HG03039 (cell line): ENCODE measurements around the gene KIAA2012.
"Not testable (repeated sequence)": the region's sequence is repeated elsewhere in the genome, so short reads cannot be mapped to it uniquely, and the experiment has no call there.

Source experiments
- ATAC-seq: cut with Tn5 transposase; IDR thresholded peaks from one replicate; pipeline ENCODE4 v1.9.1; 2021; ENCODE audit warnings: mild to moderate bottlenecking, moderate library complexity; ENCODE audit not compliant: unreplicated experiment

KIAA2012 gene

GRCh38 chr2:202114291-202114690 is 41.2 kb downstream of the KIAA2012 start:
- no peak for ATAC-seq

DNA sequence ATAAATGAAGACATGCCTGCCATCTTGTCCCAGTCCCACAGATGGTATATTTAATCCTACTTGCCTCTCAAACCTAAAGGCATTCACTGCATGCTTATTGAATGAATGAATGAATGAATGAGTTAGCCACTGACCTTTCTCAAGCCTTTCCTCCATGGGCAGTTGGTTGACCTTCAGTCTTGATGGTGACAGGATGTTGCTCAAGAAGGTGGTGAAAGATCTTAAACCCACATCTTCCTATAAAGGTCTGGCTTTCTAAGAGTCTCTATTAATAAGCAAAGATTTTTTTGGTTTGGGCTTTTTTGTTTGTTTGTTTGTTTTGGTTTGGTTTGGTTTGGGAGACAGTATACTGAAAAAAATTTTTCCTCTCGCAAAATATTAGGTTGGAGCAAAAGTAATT is 41.7 kb downstream of the KIAA2012 start:
- no peak for ATAC-seq

GRCh38 chr2:202115479-202115971 is 42.5 kb downstream of the KIAA2012 start:
- no peak for ATAC-seq

- ATAC-seq, result no peak
Measured at GRCh38 chr2:202116691-202117090, 43.6 kb downstream of the KIAA2012 start.

- no peak for ATAC-seq
Measured at GRCh38 chr2:202118168-202118567, 45.1 kb downstream of the KIAA2012 start.

- no peak for ATAC-seq
Measured at GRCh38 chr2:202120828-202121227, 47.8 kb downstream of the KIAA2012 start.

GRCh38 chr2:202121532-202122162 is 48.6 kb downstream of the KIAA2012 start:
- no peak for ATAC-seq

- no peak for ATAC-seq
Measured at GRCh38 chr2:202122163-202122540, 49.1 kb downstream of the KIAA2012 start.

DNA sequence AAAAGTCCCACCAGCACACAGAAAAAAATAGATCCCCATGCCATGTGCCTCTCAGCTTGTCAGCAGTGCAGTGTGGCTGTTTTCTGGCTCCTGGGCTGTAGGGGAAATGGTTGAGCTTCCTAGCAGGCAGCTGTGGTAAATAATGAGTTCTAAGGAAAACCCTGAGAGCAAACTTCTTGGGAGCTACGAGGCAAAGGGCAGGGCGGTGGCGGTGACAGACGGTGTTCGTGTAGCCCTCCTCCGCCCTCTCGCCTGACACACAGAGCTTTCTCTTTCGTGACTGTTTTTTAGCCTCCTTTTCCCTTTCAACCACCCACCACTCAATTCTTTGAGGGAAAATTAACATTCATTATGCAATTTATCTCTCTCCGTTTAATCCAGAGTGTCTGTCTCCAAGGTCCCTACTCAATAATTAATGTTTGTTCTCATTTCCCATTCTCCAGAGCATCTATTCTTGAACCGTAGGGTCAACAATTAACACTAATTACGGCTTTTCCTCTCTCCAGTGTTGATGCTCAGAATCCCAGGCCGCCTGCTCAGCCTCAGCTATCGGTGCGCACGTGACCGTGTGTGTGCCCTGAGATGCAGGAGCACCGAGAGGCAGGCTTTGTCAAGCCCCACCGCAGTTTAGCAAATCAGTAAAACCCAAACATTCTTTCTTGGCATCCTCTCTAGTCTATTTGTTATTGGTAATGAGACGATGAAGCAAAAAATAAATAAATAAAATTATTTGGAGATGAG is 50.1 kb downstream of the KIAA2012 start:
- ATAC-seq, result no peak

DNA sequence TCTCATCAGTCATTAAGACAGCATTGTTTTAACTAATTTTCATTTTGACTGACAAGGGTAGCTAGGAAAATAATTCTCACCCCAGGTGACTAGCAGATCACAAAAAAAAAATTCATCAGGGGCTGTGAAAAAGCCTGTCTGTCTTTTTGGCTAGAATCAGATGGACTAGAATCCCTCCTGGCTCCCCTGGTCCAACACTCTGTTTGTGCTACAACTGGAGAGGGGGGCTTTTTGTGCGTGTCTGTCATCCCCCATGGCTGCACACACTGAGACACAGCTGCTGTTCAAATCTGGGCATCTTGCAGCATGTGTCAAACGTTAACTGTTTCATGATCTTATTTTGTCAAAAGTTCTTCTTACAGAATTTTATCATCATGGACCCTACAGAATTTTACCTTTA is 51.2 kb downstream of the KIAA2012 start:
- ATAC-seq, result no peak

GRCh38 chr2:202127687-202128331 is 54.8 kb downstream of the KIAA2012 start:
- ATAC-seq, result no peak

- no peak for ATAC-seq
Measured at GRCh38 chr2:202129841-202130240, 56.8 kb downstream of the KIAA2012 start.

DNA sequence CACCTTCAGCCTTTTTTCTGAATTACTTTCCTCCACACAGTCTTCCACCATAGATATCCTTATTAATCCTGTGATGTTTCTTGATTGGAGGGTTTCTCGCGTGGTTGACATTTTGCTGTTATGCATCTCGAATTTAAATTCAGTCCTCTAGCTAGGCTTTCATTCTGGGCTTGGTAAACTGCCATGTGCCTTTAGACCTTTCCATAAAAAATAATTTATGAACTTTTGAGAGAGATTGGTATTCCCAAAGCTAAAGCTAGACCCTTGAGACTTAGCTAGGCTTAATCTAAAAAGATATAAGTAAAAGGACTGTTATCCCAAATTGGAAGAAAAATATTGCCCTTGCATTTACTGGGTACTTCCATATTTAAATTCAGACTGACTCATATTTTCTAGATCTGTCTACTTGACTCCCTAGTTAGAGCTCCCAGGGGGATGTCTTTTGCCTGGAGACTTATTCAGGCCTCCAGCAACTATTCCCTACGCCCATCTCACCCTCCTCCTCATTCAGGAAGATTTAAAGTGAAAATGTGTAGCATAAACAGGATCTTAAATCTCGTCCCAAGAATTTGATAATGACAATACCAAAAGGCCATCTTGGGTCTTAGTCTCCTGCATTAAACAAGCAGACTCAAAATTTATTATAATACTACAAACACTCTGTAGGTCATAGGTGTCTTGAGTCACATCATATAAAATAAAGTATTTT is 60.3 kb downstream of the KIAA2012 start:
- no peak for ATAC-seq

DNA sequence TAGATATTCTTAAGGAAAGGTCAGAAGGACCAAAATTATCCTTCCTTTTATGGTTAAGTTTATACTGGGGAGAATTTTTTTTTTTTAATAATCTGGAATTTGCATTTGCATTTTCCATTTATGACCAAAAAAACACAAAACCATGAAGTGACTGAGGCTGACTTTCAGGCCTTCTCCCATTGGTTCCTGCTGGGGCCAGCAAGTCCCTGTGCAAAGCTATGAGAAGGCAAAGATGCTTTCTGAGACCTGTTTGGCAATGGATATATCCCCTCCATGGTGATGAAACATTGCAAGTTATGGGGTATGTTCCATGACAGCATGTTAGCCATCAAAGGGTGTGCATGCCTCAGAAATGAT is 60.8 kb downstream of the KIAA2012 start:
- ATAC-seq, result no peak

DNA sequence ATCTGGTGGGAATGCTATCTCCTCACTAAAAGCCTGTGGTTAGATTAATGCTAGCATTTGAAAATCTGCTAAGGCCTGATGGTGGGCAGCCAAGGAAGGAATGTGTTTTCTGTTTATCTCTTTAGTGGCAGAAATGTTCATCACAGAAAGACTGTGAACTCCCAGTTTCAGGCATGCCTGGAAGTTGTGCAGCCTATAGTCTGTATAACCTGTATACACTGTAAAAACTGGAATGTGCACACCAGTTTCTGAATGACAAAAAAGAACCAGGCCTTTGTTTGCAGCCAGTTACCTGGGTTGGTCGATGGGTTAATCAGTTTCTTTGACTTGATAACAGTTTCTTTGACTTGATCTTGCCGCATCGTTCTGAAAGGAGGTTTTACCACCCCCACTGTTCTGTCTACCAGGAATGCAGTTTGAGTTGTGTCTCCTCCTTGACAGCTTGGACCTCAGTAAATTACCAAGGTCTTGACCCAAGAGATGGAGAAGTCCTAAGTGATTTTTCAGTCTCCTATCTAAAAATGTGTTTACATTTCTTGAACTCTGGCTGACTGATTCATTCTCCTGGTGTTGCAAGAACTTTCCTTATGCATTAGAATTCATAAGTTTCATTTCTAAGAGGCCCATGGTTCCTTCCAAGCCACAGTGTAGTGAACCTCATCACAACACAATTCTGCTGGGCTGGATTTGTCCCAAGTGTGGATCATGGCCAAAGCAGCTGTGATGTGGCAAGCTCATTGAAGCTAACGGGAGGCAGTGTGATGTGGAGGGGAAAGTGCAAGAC is 62.2 kb downstream of the KIAA2012 start:
- ATAC-seq, result no peak

DNA sequence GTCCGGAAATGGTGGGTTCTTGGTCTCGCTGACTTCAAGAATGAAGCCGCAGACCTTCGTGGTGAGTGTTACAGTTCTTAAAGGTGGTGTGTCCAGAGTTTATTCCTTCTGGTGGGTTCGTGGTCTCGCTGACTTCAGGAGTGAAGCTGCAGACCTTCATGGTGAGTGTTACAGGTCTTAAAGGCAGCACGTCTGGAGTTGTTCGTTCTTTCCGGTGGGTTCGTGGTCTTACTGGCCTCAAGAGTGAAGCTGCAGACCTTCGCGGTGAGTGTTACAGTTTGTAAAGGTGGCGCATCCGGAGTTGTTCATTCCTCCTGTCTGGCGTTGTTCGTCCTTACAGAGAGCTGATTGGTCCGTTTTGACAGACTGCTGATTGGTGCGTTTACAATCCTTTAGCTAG is 63.0 kb downstream of the KIAA2012 start:
- not testable (repeated sequence) for ATAC-seq

DNA sequence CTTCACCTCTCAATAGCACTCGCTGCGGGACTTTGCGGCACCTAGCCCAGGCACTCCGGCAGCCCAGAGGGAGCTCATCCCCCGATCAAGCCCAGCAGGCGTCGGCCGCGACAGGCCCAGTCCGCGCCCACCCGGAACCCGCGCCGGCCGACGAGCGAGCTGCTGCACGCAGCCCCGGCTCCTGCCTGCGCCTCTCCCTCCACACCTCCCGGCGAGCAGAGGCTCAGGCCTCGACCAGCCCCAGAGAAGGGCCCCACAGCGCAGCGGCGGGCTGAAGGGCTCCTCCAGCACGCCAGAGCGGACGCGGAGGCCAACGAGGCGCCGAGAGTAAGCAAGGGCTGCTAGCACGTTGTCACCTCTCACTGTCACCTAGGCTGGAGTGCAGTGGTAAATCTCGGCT is 63.5 kb downstream of the KIAA2012 start:
- no peak for ATAC-seq

GRCh38 chr2:202140522-202141252 is 67.6 kb downstream of the KIAA2012 start:
- no peak for ATAC-seq

DNA sequence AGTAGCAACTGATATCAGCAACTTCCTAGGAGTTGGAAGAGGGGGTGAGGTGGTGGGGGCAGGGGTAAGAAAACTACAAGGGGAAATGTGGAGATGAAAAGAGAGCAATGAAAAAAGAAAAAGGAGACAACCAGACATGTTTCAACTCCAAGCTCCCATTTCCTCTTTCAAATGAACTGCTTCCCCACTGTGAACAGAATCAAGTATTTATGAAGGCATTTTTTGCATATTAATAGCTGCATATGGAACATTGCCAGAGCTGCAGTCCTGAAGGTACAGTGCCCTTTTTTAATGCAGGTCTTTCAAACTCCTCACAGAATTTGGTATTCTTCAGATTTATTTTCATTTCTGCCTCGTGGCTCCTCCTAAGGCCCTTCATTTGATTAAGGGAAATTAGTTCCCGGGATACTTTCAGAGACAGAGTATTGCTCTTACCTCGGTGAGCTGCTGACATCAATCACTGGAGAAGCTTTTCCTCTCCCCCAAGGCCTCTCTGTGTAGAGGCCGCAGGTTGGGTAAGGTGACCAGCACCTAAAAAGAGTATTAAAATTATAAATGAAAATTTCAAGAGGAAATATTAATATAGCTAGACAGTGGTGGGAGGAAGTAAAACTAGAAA is 68.4 kb downstream of the KIAA2012 start:
- ATAC-seq, result no peak

DNA sequence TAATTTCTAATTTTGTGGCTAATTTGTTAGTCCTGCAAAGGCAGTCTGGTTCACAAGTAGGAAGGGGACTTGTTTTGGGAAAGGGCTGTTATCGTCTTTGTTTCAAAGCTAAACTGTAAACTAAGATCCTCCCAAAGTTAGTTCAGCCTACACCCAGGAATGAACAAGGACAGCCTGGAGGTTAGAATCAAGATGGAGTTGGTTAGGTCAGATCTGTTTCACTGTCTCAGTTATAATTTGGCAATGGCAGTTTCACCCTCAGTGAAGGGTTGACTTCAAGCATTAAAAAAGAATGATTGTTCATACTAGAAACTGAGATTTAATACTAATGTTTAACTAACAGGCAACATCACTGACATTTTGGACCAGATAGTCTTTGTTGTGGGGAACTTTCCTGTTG is 69.5 kb downstream of the KIAA2012 start:
- no peak for ATAC-seq
